Measurements from ENCODE around the gene KCND3.
A peak's percentile ranks its signal among the peaks of the same experiment; 100 is the strongest.

Gene KCND3

DNA sequence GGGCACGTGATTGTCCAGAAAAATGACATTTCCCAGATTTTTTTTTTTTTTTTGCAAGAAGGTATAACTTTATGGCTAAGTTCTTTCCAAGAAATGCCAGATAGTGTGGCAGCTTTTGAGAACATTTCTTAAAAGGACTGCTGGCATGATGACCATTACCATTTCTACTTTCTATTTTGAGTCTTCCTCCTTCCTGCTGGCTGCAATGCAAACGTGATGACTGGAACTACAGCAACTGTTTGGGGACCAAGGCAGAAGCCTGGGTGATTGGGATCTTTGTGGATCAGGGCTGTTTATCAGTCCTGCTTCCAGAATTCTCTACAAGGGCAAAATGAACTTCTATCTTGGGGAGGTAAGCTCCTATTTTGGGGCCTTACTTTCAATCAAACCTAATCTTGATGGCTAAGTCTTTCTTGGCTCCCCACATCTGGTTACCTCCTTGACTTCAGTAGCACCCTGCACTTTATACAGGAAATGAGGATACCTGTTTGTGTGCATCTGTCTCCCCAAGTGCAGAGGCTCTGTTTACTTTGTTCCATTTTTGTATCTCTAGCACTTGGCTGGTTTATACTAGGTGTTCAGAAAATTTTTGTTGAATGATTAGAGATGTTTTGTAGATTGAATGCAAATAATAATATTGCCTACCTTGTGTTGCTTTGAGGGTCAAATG, 237.4 kb downstream of the KCND3 start:
- Histone ChIP-seq H3K27ac (no peak overlapping the region), H3K27me3 (no peaks in the 10 kb centered on the region), H3K4me1 (peaks cover 0 to 18% (median 13%) of the 10 kb centered on the region in 4 donors), H3K36me3 (no peaks in the 10 kb centered on the region), H3K9me3 (no peaks in the 10 kb centered on the region), H3K4me3 (no peak overlapping the region)
- intact Hi-C loops (cut with DNase I; ENCODE audit: low total_unique reads), result loop anchor here (5.0 kb wide), 1 partner anchor 35 kb away; no protein-coding TSS in a partner anchor
- TF ChIP-seq, protein P1, sequence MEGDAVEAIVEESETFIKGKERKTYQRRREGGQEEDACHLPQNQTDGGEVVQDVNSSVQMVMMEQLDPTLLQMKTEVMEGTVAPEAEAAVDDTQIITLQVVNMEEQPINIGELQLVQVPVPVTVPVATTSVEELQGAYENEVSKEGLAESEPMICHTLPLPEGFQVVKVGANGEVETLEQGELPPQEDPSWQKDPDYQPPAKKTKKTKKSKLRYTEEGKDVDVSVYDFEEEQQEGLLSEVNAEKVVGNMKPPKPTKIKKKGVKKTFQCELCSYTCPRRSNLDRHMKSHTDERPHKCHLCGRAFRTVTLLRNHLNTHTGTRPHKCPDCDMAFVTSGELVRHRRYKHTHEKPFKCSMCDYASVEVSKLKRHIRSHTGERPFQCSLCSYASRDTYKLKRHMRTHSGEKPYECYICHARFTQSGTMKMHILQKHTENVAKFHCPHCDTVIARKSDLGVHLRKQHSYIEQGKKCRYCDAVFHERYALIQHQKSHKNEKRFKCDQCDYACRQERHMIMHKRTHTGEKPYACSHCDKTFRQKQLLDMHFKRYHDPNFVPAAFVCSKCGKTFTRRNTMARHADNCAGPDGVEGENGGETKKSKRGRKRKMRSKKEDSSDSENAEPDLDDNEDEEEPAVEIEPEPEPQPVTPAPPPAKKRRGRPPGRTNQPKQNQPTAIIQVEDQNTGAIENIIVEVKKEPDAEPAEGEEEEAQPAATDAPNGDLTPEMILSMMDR (IDR thresholded peaks at IDR 0.05), result no peak
- DNase-seq, result no peak

DNA sequence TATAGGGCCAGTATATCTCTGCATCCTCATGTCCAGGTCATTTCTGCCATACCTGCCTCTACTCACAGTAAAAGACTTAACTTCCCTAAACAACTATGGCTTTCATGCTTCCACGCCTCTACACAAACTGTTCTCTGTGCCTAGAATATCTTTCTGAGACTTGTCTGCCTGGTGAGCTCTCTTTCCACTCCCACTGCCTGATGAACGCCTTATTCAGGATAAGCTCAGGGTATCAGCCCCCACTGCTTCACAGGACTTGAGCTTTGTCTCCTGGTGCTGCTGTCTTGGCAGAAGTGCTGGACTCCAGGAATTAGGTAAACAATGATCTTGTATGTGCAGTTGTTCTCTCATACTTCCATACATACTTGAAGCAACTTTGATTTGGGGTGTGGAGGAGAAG, 238.6 kb downstream of the KCND3 start:
- H3K27ac ChIP-seq, result no peak overlapping the region

DNA sequence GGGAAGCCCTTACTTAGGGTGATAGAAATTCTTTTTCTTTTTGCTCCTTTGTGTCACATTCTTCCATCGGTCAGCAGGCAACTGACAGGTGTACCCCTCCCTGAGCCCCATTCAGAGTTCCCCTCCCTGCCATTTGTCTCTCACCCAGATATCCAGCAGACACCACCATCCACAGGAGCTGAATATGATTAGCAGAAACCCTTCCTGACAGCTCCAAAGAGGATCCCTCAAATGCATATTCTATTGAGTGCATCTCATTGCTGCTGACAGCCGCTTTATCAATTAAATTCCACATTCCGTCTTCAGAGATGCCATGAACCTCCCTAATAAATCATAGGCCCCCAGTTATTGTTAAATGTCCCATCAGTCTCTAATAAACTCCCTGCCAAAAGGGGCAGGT, 239.8 kb downstream of the KCND3 start:
- H3K9me3 ChIP-seq, result no peaks in the 10 kb centered on the region
- H3K36me3 ChIP-seq, result no peaks in the 10 kb centered on the region
- peaks cover 0 to 4% (median 3%) of the 10 kb centered on the region in 4 donors for H3K4me1 ChIP-seq
- H3K27ac ChIP-seq, result no peak overlapping the region
- no peak for DNase-seq
- no peak overlapping the region for H3K4me3 ChIP-seq
- no peaks in the 10 kb centered on the region for H3K27me3 ChIP-seq
- intact Hi-C loops (cut with DNase I; ENCODE audit: low total_unique reads), result loop anchor here (5.0 kb wide), 1 partner anchor 32 kb away; no protein-coding TSS in a partner anchor
- TF ChIP-seq, protein P1 (IDR thresholded peaks at IDR 0.05), result no peak

More for the DNA sequence above, 238.6 kb downstream of the KCND3 start:
- TF ChIP-seq, protein P1 (IDR thresholded peaks at IDR 0.05), result no peak
- Histone ChIP-seq H3K27me3 (no peaks in the 10 kb centered on the region), H3K4me1 (peaks cover 0 to 8% (median 6%) of the 10 kb centered on the region in 4 donors), H3K9me3 (no peaks in the 10 kb centered on the region), H3K4me3 (no peak overlapping the region), H3K36me3 (no peaks in the 10 kb centered on the region)
- no peak for DNase-seq
- intact Hi-C loops (cut with DNase I; ENCODE audit: low total_unique reads), result loop anchor here (5.0 kb wide), 1 partner anchor 34 kb away; no protein-coding TSS in a partner anchor

DNA sequence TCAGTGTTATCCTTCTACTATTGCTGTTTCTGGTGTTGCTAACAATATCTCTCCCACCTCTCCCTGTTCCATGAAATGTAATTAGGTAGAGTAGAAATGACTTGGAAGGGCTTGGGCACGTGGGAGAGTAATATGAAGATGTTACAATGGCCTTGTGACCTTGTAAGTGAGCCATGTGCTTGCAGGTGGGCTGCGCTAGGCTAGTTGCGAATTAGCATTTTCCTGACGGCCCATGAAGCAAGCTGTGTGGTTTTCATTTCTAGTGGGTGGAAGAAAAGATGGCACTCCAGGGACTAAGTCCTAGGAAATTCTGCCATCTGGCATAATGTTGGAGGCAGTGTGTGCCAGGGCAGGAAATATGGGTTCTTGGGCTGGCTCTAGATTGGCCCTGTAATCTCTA, 241.5 kb downstream of the KCND3 start:
- TF ChIP-seq, protein P1 (IDR thresholded peaks at IDR 0.05), result no peak
- H3K27ac ChIP-seq, result no peak overlapping the region

DNA sequence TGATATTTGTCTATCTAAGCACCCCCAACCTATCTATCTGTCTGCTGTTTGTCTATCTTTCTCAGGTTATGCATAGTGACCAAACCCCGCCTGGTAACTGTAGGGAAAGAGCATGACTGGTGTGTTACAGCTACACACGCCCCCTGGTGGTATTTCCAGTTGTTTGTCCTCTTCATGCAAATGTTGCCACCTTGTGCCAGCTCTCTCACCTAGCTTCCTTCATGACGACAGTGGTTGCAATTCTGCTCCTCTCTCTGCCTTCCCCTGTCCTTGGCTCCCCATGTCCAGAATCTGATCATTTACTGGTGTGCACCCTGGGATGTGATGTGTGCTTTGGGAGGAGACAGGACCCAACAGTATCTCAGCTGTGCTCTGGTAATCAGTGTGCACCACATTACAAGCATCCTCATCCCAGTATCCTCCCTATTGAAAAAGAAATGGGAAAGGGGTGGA, 242.2 kb downstream of the KCND3 start:
- no peaks in the 10 kb centered on the region for H3K4me1 ChIP-seq
- H3K4me3 ChIP-seq, result no peak overlapping the region
- no peak overlapping the region for H3K27ac ChIP-seq
- TF ChIP-seq, protein P1 (IDR thresholded peaks at IDR 0.05), result peak; percentile 49 to 59
- peak in 1 of 2 donors; percentile 56 for DNase-seq
- H3K27me3 ChIP-seq, result no peaks in the 10 kb centered on the region
- H3K9me3 ChIP-seq, result no peaks in the 10 kb centered on the region
- H3K36me3 ChIP-seq, result no peaks in the 10 kb centered on the region
- intact Hi-C loops (cut with DNase I; ENCODE audit: low total_unique reads), result no loop called here

More for the DNA sequence above, 241.5 kb downstream of the KCND3 start:
- intact Hi-C loops (cut with DNase I; ENCODE audit: low total_unique reads), result no loop called here
- Histone ChIP-seq H3K4me3 (no peak overlapping the region), H3K27me3 (no peaks in the 10 kb centered on the region), H3K4me1 (no peaks in the 10 kb centered on the region), H3K36me3 (no peaks in the 10 kb centered on the region), H3K9me3 (no peaks in the 10 kb centered on the region)
- DNase-seq, result no peak
